ENCODE data around the gene TSPAN14. TPM values are rescaled to one million over a fixed set of nuclear protein-coding genes. Genes with fewer than 3 reads are reported as not detected.

The TSPAN14 gene
- total and polyA plus RNA-seq, 2 of the 8 experiments (the other 6 are each of a cell fraction or from before 2014, with no cell fraction given), result 47.4 to 57.8 TPM

DNA sequence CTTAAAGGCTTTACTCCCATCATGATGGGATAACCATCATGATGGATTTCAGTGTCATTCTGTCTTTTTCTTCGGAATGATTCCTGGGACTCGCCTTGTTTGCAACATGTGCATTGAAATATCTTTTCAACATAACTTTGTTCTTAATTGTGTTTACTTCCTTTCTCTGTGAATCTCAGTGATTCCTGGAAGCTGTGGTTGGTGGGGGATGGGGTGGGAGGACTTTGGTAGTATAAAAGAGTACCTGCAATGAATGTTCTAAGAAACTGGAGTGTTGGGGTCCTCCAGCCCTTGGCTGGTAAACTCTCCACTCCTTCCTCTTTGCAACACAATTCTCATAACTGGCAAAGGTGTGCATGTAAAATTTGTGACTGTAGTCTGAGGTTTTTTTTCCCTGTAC, 72.1 kb downstream of the TSPAN14 start:
- Histone ChIP-seq H3K9ac (replicated peaks in 1 of 4; ENCODE audit: extremely low read depth in 1 of 4, low read depth in 3 of 4, low read length in 3 of 4) (no peak overlapping the region), H3K4me3 (ENCODE audit: extremely low read depth in 1 of 4, insufficient read depth in 2 of 4, low read depth in 3 of 4, low read length in 4 of 4) (no peak overlapping the region), H4K91ac (replicated peaks; ENCODE audit: insufficient read length, low read length) (no peak overlapping the region), H2BK20ac (ENCODE audit: low read length) (no peak overlapping the region), H3K4ac (replicated peaks; ENCODE audit: insufficient read length, low read depth, low read length) (no peak overlapping the region), H3K14ac (ENCODE audit: insufficient read length) (no peak overlapping the region), H3K36me3 (ENCODE audit: control insufficient read depth in 2 of 4, insufficient read depth in 4 of 4, low read length in 3 of 4) (peaks cover 0 to 2% (median 0%) of the 10 kb centered on the region in 4 experiments; a peak in 1 of 8 replicates), H3K79me1 (ENCODE audit: low read depth, low read length) (no peaks in the 10 kb centered on the region), H3K27me3 (replicated peaks in 1 of 4; ENCODE audit: control insufficient read depth in 3 of 4, extremely low read depth in 1 of 4, insufficient read depth in 3 of 4, low read length in 3 of 4) (no peaks in the 10 kb centered on the region), H3K27ac (ENCODE audit: low read depth, low read length) (no peak overlapping the region), H4K5ac (ENCODE audit: insufficient read length, low read depth, low read length) (no peak overlapping the region), H3K4me1 (replicated peaks in 1 of 4; ENCODE audit: control insufficient read depth in 3 of 4, insufficient read depth in 4 of 4, low read length in 3 of 4) (peaks cover 0 to 4% (median under 1%) of the 10 kb centered on the region in 4 experiments; a peak in 5 of 7 replicates), H3K23ac (ENCODE audit: insufficient read length) (no peak overlapping the region), H2BK15ac (ENCODE audit: low read length) (no peak overlapping the region), H3K56ac (replicated peaks; ENCODE audit: insufficient read length, low read depth, low read length) (no peak overlapping the region), H2BK120ac (replicated peaks; ENCODE audit: low read depth, low read length) (no peak overlapping the region), H2AK5ac (ENCODE audit: low read depth, low read length) (no peak overlapping the region), H3K23me2 (ENCODE audit: low read depth, low read length) (no peaks in the 10 kb centered on the region), H4K8ac (ENCODE audit: extremely low read depth, insufficient read depth, low read length) (no peak overlapping the region), H2AFZ (ENCODE audit: low read length) (no peak overlapping the region), H2BK5ac (ENCODE audit: low read depth, low read length) (no peak overlapping the region), H3K4me2 (ENCODE audit: insufficient read depth in 1 of 2, low read depth in 2 of 2, low read length in 2 of 2) (no peak overlapping the region), H3K79me2 (ENCODE audit: control insufficient read depth in 1 of 2, insufficient read depth in 2 of 2, low read length in 2 of 2) (no peaks in the 10 kb centered on the region), H3K18ac (ENCODE audit: extremely low read depth, low read length) (no peak overlapping the region), H3K9me3 (ENCODE audit: insufficient read depth in 2 of 2, low read depth in 1 of 2, low read length in 1 of 2) (no peaks in the 10 kb centered on the region), H2BK12ac (ENCODE audit: low read depth, low read length) (no peak overlapping the region), H4K20me1 (replicated peaks in 1 of 2; ENCODE audit: control insufficient read depth in 1 of 2, insufficient read depth in 2 of 2, low read length in 2 of 2) (peaks cover 0 to 2% of the 10 kb centered on the region in 2 experiments)
- ChIA-PET CTCF (ENCODE audit: partially characterized antibody) (interaction anchor here (0.8 to 1.8 kb wide), 5 partner anchors 10 to 149 kb away, joined by 3 to 10 read pairs (median 4); no protein-coding TSS in a partner anchor), POLR2A (ENCODE audit: partially characterized antibody) (no interaction called here)
- DNase-seq (ENCODE audit: low read depth in 1 of 2, low spot score in 2 of 2) (no peak), FAIRE-seq (no peak)
- WGBS, 2 experiments (ENCODE audit: extremely low coverage in 1 of 2, insufficient coverage in 1 of 2, insufficient read length in 1 of 2, insufficient replicate concordance in 2 of 2, low coverage in 1 of 2, low lambda C conversion rate in 2 of 2, missing lambda C conversion rate in 1 of 2), result 80% methylated on average over 2 of the region's 2 CpGs; no CpG with 5 or more reads in 1 of the 2 experiments
- TF ChIP-seq TAF1 (IDR thresholded peaks at IDR 0.05; ENCODE audit: low read depth, low read length) (no peak), EGR1 (IDR thresholded peaks at IDR 0.05; ENCODE audit: borderline replicate concordance, low read depth, low read length) (no peak), CBX8 (IDR thresholded peaks at IDR 0.05; ENCODE audit: borderline replicate concordance, low read depth, low read length) (no peak), CTCF (IDR thresholded peaks at IDR 0.05; ENCODE audit: control extremely low read depth in 1 of 3, insufficient read depth in 1 of 3, low read depth in 1 of 3, low read length in 3 of 3) (no peak), SP1 (IDR thresholded peaks at IDR 0.05; ENCODE audit: low read depth, low read length) (no peak), POLR2AphosphoS5 (IDR thresholded peaks at IDR 0.05; ENCODE audit: low read depth, low read length) (no peak), NRF1 (IDR thresholded peaks at IDR 0.05; ENCODE audit: low read depth, low read length) (no peak), KDM5A (IDR thresholded peaks at IDR 0.05; ENCODE audit: low read length) (no peak), CTBP2 (IDR thresholded peaks at IDR 0.05; ENCODE audit: borderline replicate concordance, insufficient read depth, insufficient read length, low read length) (no peak), GTF2F1 (IDR thresholded peaks at IDR 0.05; ENCODE audit: borderline replicate concordance, low read depth, low read length) (no peak), ZNF274 (IDR thresholded peaks at IDR 0.05; ENCODE audit: borderline replicate concordance, extremely low read depth, low read length) (no peak)
